Measurements from ENCODE around the gene TSHZ2.
"Not testable (repeated sequence)": the region's sequence is repeated elsewhere in the genome, so short reads cannot be mapped to it uniquely, and the experiment has no call there.

TSHZ2 gene

DNA sequence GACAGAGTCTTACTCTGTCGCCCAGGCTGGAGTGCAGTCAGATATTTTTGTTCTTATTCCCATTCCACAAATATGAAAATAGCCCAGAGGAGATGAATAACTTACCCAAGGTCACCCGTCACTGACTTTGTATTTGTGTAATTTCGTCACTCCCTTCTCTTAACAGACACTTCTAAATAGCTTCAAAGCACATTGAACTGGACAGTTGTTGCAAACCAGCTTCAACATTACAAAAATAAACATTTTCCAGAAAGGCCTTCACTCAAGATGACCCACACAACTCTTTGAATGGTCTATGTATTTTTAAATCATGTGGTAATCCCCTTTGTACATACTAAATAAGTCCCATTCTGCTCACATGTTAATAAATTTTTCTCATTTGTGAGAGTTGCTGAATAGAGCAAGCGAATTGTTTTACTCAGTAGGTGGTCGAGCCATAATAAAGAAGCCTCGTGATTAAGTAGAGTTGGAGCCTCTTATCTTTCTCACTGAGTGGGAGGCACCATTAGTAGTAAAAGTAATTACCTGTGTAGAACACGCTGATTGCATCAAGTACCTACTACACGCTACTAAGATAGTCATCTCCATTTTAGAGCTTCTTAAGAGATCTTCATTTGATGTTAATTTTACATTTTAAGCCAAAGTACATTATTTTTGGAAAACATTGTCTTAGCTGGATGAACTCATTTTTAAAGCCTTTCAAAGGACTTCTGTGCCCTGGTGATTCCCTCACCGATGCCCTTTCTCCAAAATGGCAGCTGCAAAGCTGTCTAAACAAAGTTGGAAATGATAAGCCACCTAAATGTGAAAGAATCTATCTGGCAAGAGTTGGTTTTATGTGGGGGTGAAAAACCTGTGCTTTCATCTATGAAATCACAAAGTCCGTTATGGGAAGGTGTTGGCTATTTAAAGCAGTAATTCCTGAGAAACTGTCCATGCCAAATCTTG is 110.0 kb downstream of the TSHZ2 start:
- no peak for DNase-seq (ENCODE audit: low spot score)

DNA sequence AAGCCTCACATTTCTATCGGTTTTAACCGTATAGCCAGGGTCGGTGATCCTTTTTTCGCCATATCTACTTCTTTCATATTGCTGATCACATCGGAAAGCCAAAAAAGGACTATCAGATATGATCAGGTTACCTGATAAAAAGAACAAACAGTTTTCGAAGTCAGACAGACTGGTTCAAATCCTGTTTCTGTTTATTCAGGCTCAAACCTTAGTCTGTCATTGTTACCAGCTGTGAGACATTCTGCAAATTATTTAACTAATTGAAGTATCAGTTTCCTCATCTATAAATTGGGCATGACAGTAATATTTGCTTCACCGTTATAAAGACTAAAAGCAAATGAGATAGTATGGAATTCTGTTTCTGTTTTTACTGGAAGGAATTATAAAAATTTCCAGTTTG is 111.3 kb downstream of the TSHZ2 start:
- no peak for DNase-seq (ENCODE audit: low spot score)

DNA sequence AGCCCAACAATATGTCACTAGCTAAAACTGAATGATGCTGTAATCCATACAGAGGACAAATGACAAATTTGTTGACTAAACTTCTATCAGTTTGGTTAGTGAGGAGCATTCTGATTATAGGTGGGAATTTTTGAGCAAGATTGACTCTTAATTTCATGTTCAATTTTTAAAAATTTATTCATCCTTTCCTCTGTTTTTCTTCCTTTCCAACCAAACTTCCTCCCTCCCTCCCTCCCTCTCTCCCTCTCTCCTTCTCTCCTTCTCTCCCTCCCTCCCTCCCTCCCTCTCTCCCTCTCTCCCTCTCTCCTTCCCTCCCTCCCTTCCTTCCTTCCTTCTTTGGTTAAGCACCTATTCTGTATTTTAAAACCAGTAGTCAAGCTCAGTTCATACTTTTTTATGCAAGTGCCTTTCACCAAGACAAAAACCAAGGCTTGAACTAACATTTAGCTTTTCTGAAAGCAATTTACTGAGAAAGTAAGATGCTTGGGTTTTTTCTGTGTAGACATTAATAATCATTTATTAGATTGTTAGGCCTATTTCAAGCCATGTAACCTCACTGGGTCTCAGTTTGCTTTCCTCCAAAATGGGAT is 112.3 kb downstream of the TSHZ2 start:
- DNase-seq (ENCODE audit: low spot score) = no peak

DNA sequence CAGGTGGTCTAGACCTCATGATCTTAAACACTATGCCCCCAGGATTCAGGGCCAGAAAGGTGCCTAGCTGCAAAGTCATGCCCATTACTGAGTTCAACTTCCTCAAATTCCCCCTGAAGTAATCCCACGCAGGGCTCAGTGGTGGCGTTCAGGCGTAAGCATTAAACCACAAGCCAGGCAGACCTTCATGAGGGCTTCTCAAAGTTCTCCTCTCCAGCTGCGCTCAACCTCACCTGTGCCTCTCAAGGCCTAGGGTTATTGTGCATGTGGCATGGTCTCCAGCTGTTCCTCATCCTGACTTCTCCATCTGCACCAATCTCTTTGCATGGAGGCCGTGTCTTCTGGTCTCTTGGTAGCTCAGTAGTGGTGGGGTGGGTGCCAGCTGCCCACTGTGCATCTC is 113.6 kb downstream of the TSHZ2 start:
- DNase-seq (ENCODE audit: low spot score) = no peak

DNA sequence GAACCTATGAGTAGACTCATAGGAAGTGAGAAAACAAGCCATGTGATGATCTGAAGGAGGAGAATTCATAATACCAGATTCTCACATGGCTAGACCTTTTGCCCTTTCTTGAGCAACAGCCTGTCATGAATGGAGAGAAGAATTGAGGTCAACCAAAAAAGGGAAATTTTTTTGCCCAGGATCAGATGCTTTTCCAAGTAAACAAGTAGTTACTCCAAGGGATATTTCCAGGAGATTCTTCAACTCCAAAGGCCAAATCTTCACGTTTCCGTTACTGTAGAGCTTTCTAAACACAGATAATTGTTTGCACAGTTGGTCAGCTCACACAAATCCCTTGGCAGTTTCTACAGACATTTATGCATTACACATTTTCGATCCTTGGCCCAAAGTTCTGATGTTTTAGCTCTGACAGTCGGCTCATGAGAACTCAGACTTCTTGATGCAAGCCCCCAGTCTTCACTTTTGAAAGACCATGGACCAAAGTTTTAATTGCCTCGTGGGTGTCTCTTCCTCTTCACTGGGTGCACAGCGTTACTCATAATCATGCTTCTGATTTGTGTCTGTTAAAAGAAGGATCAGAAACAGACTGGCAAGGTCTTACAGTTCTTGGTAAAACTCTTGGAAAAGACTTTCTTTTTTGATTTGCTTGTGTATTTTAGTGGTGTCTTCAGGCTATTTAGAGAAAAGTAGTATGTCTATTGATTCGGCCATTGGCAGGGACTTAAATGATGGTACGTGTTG is 115.0 kb downstream of the TSHZ2 start:
- DNase-seq (ENCODE audit: low spot score) = no peak

DNA sequence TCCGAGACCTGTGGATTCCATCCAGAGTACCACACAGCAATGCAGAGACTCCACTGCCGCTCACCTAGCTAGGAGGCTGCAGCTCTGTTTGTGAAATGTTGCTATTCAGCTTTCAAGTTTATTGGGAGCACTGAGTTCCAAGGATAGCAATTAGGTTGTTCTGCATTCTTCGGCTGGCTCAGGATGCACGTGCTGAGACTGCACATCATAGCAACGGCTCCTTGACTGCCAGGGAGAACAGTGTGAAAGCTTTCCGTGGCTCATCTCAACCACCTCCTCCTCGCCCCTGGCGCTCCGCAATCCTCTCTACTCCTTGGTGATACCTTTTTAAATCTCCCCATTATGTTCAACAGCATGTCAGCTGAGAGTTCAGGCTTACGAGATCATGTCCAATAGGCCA is 116.6 kb downstream of the TSHZ2 start:
- DNase-seq (ENCODE audit: low spot score) = no peak

DNA sequence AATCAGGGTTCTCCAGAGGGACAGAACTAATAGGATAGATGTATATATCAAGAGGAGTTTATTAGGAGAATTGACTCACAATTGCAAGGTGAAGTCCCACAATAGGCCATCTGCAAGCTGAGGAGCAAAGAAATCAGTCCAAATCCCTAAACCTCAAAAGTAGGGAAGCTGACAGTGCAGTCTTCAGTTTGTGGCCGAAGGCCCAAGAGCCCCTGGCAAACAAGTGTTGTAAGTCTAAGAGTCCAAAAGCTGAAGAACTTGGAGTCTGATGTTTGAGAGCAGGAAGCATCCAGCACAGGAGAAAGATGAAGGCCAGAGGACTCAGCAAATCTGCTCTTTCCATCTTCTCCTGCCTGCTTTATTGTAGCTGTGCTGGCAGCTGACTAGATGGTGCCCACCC is 117.7 kb downstream of the TSHZ2 start:
- not testable (repeated sequence) for DNase-seq (ENCODE audit: low spot score)

DNA sequence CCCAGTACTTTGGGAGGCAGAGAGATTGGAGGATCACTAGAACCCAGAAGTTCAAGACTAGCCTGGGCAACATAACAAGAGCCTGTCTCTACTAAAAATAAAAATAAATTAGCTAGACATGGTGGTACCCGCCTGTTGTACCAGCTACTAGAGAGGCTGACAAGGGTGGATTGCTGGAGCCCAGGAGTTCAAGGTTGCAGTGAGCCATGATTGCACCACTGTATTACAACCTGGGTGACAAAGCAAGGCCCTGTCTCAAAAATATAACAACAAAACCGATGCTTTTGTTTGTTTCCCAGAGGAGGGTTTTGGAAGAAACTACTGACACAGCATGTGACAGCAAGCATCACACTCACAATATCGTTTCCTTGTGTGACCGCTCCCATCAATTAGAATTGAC is 119.6 kb downstream of the TSHZ2 start:
- no peak for DNase-seq (ENCODE audit: low spot score)

DNA sequence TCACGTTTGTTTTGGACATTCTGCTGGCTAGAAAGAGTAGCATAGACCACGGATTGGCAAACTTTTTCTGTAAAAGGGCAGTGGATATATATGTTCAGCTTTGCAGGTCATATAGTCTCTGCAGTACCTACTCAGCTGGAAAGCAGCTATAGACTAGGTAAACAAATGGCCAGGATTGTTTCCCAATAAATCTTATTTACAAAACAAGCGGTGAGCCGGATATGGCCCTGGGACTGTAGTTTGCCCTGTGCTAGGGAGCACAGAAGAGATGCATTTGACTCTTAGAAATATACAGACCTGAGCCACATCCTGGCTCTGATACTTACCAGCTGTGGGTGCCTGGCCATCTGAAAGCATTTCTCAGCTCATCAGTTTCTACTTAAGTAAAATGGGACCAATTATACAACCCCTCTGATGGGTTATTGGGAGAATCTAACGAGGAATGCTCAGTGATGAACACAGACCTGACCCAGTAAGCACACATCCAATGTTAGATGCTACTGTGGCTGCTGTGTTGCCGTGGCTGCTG is 120.7 kb downstream of the TSHZ2 start:
- DNase-seq (ENCODE audit: low spot score) = no peak

DNA sequence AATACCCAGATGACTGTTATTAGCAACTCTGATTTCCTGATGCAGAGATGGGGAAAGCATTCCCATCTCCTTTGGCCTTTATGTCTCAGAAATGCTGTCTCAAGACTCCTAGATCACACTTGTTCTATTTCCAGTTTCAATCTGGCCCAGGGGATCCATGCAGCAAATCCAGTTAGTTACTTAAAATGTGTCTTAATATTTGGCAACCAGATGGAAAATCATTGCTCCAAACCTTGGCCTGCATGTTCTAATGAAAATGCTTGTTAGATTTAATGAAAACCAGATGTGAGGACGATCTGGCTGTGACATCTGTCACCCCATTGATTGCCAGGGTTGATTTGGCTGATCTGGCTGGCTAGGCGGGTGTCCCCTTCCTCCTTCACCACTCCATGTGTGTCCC is 125.2 kb downstream of the TSHZ2 start:
- peak; percentile 57 for DNase-seq (ENCODE audit: low spot score)

DNA sequence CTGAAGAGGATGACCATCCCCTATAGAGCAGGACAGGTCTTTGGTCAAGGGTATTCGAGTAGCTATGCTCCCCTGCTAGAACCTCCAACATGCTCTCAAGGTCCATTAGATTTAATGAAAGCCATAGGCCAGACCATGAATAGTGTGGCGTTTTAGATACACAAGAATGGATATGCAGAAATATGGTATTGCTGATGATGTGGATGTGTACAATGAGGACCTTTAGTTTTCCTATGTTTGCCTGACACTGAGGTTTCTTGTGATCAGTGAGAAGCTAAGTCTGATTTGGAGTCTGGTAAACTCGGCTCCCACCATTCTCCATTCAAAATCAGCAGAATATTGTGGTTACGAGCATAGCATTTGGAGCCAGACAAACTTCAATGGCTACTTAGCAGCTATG is 125.6 kb downstream of the TSHZ2 start:
- DNase-seq (ENCODE audit: low spot score) = no peak

DNA sequence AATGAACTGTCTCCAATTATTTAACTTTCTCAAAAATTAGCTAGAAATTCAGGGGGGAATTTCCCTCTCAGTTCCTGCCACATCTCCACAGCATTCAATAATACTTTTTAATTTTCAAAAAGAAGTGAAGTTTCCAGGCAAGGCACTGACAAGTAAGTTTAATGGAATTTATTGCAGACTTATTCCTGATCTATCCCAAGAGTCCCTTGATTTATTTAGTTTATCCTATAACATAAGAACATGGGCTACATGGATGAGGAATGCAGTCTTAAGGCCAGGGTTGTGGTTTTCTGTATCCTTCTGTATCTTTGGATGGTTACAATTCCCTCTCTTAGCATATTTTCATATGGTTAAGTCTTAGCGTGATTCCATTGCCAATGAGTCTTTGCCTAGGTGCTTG is 126.5 kb downstream of the TSHZ2 start:
- no peak for DNase-seq (ENCODE audit: low spot score)

DNA sequence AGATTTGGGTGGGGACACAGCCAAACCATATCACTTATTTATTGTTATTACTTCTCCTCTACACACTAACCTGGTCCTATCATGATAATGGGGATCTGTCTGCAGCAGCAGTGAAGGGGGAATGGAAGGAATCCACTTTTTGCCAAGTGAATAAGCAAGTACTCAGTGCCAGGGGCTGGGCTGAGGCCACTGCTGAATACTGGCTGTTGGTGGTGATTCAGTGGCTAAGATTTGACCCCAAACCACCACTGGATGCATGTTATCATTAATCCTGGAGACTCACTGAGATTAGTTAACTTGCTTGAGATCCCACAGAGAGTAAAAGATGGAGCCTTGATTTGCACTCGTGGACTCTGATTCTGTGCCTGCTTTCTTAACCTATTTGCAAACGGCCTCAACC is 127.7 kb downstream of the TSHZ2 start:
- no peak for DNase-seq (ENCODE audit: low spot score)

DNA sequence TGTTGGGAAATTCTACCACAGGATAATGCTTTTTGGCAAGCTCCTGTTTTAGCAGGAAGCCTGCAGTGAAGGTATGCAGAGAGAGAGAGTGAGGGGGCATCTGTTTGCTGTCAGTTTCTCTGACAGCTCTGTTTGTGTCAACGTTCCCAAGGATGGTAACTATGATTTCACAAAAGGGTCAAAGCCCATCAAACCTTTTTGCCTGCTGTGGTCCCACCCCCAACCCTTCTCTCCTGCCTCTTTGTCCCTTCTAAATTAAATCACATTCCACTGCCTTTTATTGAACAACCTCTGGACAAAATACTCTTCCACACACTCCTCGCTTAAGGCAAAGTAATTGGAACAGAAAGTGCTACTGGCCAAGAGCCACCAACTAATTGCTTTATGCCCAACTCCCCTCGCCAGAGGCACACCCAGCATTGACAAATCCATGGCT is 128.3 kb downstream of the TSHZ2 start:
- peak; percentile 60 for DNase-seq (ENCODE audit: low spot score)

DNA sequence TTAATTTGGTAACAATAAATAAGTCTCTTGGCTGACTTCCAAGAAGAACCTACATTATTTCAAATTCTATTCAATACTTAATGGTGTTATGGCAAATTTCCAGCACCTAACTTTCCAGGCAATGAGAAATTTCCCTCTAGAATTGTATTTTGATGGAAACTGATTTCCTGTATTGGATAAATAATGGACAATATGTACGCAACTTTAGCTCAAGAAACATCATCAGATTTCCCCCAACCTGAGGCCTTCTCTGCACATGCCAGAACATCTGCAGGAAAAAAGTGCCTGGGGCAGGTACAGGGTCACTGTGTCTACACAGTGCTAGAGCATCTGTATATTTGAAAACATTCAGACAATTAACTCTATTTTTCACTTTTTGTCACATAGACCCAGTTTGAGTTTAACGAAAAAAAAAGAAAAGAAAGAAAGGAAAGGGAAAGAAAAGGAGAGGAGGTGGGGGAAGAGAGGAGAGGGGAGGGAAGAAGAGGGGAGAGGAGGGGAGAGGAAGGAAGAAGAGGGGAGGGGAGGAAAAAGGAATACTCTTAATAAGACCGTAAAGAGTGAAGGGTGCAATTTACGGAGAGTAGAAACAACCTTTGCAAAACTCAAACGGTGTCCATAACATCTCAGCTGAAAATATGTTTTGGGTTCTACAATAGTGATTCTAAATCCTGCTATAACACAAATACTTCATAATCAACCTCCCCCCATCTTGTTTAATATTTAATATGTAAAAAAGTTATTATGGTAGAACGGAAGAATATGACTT is 130.0 kb downstream of the TSHZ2 start:
- no peak for DNase-seq (ENCODE audit: low spot score)

DNA sequence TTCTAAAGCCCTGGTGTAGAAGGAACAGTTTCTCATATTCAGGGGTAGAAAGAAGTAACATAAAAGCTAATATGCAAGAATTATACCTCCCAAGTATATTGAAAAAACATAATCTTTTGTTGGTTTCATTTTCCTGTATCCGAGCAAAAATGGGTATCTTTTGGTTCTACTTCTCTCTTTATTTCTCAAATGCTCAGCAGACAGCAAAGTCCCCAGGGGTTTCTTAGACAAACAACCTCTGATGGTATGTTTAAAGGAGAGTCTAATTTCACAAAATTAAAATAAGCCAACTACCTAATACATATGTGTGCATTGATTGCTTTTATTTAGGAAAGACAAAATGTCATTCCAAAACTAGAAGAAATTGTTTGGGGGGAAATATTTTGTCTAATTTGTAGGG is 131.0 kb downstream of the TSHZ2 start:
- DNase-seq (ENCODE audit: low spot score) = no peak

DNA sequence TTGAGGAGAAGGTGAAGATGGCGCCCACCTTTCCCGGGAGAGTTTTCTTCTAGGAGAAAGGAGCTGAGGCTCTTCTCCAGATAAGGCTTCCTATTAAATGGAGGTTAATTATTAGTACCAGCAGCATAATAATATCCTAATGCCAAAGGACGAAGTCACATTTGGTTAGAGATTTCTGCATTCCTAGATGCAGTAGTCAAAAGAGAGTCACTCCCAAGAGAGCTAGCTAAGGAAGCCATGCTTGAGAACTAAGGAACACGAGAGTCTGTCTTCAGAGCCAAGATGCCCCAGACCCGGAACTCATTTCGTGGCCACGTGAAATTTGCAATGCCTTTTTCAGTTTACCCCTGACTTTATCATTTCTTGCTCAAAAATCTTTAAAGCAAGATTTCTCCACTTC is 132.7 kb downstream of the TSHZ2 start:
- no peak for DNase-seq (ENCODE audit: low spot score)

DNA sequence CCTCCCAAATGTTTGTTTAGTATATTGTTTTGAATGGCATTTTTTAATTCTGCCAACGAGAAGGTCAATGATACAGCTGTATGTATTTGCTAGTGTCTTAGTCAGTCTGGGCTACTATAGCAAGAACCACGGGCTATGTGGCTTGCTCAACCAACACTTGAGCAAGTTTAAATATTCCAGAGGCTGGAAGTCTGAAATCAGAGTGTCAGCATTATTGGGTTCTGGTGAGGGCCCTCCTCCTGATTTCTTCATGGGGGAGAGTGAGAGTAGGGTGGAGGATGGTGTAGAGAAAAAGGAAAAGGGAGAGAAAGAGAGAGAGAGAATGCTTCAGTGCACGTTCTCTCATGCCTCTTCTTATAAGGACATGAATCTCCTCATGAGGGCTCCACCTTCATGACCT is 144.6 kb downstream of the TSHZ2 start:
- DNase-seq (ENCODE audit: low spot score) = no peak

DNA sequence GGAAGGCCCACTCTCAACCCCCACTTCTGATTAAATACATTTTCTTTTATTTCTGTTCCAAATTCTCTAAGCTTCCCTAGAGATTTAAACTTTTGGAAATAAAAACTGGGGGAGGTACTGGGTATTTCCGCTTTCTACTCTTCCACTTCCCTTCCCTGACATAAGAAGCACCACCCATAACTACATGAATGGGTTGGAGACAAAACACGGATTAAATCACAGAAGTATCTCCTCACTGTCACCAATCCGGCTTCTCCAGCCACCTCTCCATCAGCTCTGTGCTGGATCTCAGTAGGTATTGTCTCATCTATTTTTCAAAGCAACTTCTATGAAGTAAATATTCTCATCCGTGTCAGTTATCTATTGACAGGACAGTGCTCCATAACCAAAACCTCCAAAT is 150.7 kb downstream of the TSHZ2 start:
- no peak for DNase-seq (ENCODE audit: low spot score)

DNA sequence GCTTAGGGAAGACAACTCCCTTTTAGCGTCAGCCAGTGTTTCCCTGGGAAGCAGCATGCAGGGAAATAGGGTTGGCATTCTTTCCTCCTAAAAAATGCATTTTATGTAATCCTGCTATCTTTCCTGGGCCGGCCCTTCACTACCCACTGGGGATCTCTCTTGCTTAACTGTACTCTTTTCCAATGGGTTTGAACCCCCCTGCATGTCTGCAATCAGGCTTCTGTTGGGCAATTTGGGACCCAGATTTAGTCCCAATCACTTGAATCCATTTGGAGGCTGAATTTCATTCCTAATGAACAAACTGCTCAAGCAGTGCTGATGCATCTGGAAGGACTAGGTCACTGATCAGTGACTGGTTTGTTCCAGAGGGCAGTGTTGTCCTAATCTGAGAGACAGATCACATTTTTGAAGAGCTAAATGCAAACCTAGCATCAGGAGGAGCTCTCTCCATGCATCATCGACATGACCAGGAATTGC is 152.0 kb downstream of the TSHZ2 start:
- DNase-seq (ENCODE audit: low spot score) = no peak

DNA sequence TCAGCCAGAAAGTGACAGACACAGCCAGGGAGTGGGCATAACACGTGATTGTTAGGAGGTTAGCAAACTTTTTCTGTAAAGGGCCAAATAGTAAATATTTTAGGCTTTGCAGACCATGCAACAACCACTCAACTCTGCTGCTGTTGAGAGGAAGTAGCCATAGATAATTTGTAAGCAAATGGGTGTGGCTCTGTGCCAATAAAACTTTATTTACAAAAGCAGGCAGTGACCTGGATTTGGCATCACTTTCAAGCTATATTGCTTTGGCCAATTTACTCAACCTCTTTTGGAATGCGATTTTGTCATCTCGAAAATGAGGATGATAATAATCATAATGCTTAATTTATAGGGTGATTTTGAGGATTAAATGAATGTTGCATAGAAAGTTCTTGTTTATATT is 152.6 kb downstream of the TSHZ2 start:
- DNase-seq (ENCODE audit: low spot score) = no peak
